GM12878 (cell line): ENCODE data around the gene INAFM1. TPM values are rescaled to one million over a fixed set of nuclear protein-coding genes. Genes with fewer than 3 reads are reported as not detected.
A peak's percentile ranks its signal among the peaks of the same experiment; 100 is the strongest.

Source experiments
- BHLHE40 ChIP-seq, 2 experiments: fragments of 450-650 bp in 1 of 2; IDR thresholded peaks; 2 replicates each; pipeline ENCODE4 v1.6.1; 2011 to 2017; ENCODE audit warnings: low read depth in 2 of 2, borderline replicate concordance in 1 of 2, improper control_type of control experiment in 1 of 2, low read length in 1 of 2, mild to moderate bottlenecking in 1 of 2
- BMI1 ChIP-seq: fragments of 450-650 bp; IDR thresholded peaks from 2 replicates; pipeline ENCODE4 v1.6.1; 2016; ENCODE audit warnings: mild to moderate bottlenecking, moderate library complexity, borderline replicate concordance
- CBX5 ChIP-seq: sonication (generic); IDR thresholded peaks from 2 replicates; pipeline ENCODE4 v1.6.1; 2016; ENCODE audit warnings: low read depth, moderate library complexity, mild to moderate bottlenecking, inconsistent platforms
- EZH2 ChIP-seq: IDR thresholded peaks from 2 replicates; pipeline ENCODE4 v1.6.1; 2012; ENCODE audit warnings: low read depth, mild to moderate bottlenecking, control low read depth, inconsistent platforms, low read length, borderline replicate concordance; ENCODE audit not compliant: control insufficient read depth
- HDAC6 ChIP-seq: fragments of 200-600 bp; sonication (generic); IDR thresholded peaks from one replicate; pipeline ENCODE4 v1.8.0; 2017; ENCODE audit warnings: antibody characterized with exemption; ENCODE audit not compliant: unreplicated experiment
- HDGF ChIP-seq: fragments of 450-650 bp; IDR thresholded peaks from 2 replicates; pipeline ENCODE4 v1.6.1; 2016; ENCODE audit warnings: antibody characterized with exemption
- POLR2AphosphoS2 ChIP-seq: IDR thresholded peaks from 2 replicates; pipeline ENCODE4 v1.6.1; 2011; ENCODE audit warnings: low read depth, mild to moderate bottlenecking, low read length, improper control_type of control experiment, moderate library complexity
- POU2F2 ChIP-seq: IDR thresholded peaks from 3 replicates; pipeline ENCODE4 v1.6.1; 2011; ENCODE audit warnings: low read depth, mild to moderate bottlenecking, low read length, borderline replicate concordance
- SUZ12 ChIP-seq: fragments of 200-600 bp; sonication (generic); IDR thresholded peaks from one replicate; pipeline ENCODE4 v1.6.1; 2018; ENCODE audit warnings: antibody characterized with exemption, mild to moderate bottlenecking; ENCODE audit not compliant: unreplicated experiment
- TCF3 ChIP-seq: IDR thresholded peaks from 2 replicates; pipeline ENCODE4 v1.6.1; 2012; ENCODE audit warnings: low read depth, mild to moderate bottlenecking, low read length, borderline replicate concordance; ENCODE audit not compliant: insufficient read depth
- WRNIP1 ChIP-seq: IDR thresholded peaks from 2 replicates; pipeline ENCODE4 v1.6.1; 2011; ENCODE audit warnings: low read depth, low read length, improper control_type of control experiment, borderline replicate concordance
- polyA plus RNA-seq, 11 experiments: library from polyadenylated mRNA; depleted of rRNA in 4 of 11; unstranded in 6 of 11; stranded (reverse) in 5 of 11; fragments of >200 nt; fragmentation: Nextera tagmentation in 4 of 11; fragmentation: Illumina TruSeq in 1 of 11; extraction: Ambion mirVana in 4 of 11; extraction: Trizol in 1 of 11; gene quantifications; 1 replicate in 1 of 11; 2 replicates in 10 of 11; pipeline versions ENCODE4 v1.2.1 to v1.2.3, GENCODE V29; 2011 to 2016; ENCODE audit warnings: inconsistent platforms in 2 of 11, missing spikeins in 2 of 11, low read depth in 1 of 11
- total RNA-seq, 4 experiments: library from RNA; depleted of rRNA in 3 of 4; stranded (reverse); fragments of >200 nt in 3 of 4; fragmentation: Illumina TruSeq in 1 of 4; extraction: Trizol in 1 of 4; gene quantifications; 2 replicates each; pipeline versions ENCODE4 v1.2.1 to v1.2.3, GENCODE V29; 2013 to 2021
- TF ChIP-seq, protein P1 (sequence below): fragments of 450-650 bp; IDR thresholded peaks from 2 replicates; pipeline ENCODE4 v1.6.1; 2014; ENCODE audit warnings: mild to moderate bottlenecking
- TF ChIP-seq, protein P2 (sequence below): fragments of 450-650 bp; IDR thresholded peaks from 2 replicates; pipeline ENCODE4 v1.6.1; 2016; ENCODE audit warnings: mild to moderate bottlenecking
- TF ChIP-seq, protein P3 (sequence below): fragments of 450-650 bp; IDR thresholded peaks from 2 replicates; pipeline ENCODE4 v1.6.1; 2018; ENCODE audit warnings: mild to moderate bottlenecking, low read depth, moderate library complexity; ENCODE audit not compliant: partially characterized antibody
- TF ChIP-seq, protein P4 (sequence below): IDR thresholded peaks from 2 replicates; pipeline ENCODE4 v1.6.1; 2011; ENCODE audit warnings: borderline replicate concordance, low read depth, mild to moderate bottlenecking, moderate library complexity, low read length; ENCODE audit not compliant: insufficient read depth, poor library complexity, severe bottlenecking
- TF ChIP-seq, protein P5 (sequence below): fragments of 450-650 bp; conservative IDR thresholded peaks from 2 replicates; pipeline ENCODE4 v1.6.1; 2017; ENCODE audit warnings: mild to moderate bottlenecking, moderate library complexity
- TF ChIP-seq, protein P6 (sequence below): IDR thresholded peaks from 2 replicates; pipeline ENCODE4 v1.6.1; 2012; ENCODE audit warnings: low read depth, low read length, improper control_type of control experiment

Gene INAFM1
- total and polyA plus RNA-seq, 10 of the 15 experiments (the other 5 are each of a cell fraction or from before 2014, with no cell fraction given), result 0.57 to 6.8 (median 1.1) TPM; not detected in 1

DNA sequence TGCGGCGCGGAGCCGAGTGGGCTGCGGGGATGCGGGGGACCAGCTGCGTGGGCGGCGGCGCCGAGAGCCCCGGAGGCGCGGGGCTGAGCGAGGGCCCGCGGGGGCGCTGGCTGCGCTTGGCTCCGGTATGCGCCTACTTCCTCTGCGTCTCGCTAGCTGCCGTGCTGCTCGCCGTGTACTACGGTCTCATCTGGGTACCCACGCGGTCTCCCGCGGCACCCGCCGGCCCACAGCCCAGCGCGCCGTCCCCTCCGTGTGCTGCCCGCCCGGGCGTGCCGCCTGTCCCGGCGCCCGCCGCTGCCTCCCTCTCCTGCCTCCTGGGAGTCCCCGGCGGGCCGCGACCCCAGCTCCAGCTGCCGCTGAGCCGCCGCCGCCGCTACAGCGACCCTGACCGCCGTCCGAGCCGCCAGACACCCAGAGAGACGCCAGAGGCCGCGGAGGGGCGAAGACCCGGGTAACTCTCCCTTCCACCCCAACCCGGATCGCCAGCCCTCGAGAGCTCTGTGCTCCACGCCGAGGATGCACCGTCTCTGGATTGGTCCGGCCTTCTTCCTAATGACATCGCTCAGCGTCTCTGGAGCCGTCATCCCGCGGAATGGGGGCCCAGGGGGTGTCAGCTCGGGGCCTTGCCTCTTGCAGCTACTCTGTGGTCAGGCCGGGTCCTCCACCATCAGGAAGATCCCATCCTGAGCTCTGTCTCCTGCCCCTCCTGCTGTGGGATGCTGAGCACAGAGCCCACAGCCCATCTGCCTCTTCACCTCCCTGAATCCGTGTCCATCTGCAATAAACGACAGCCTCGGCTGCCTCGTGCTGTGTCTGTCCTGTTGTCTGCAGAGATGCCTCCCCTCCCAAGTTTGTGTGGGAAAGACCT lies 441 bp downstream of the INAFM1 start (continued):
- TF ChIP-seq, protein P1, sequence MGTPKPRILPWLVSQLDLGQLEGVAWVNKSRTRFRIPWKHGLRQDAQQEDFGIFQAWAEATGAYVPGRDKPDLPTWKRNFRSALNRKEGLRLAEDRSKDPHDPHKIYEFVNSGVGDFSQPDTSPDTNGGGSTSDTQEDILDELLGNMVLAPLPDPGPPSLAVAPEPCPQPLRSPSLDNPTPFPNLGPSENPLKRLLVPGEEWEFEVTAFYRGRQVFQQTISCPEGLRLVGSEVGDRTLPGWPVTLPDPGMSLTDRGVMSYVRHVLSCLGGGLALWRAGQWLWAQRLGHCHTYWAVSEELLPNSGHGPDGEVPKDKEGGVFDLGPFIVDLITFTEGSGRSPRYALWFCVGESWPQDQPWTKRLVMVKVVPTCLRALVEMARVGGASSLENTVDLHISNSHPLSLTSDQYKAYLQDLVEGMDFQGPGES, result no peak
- TF ChIP-seq, protein P2, sequence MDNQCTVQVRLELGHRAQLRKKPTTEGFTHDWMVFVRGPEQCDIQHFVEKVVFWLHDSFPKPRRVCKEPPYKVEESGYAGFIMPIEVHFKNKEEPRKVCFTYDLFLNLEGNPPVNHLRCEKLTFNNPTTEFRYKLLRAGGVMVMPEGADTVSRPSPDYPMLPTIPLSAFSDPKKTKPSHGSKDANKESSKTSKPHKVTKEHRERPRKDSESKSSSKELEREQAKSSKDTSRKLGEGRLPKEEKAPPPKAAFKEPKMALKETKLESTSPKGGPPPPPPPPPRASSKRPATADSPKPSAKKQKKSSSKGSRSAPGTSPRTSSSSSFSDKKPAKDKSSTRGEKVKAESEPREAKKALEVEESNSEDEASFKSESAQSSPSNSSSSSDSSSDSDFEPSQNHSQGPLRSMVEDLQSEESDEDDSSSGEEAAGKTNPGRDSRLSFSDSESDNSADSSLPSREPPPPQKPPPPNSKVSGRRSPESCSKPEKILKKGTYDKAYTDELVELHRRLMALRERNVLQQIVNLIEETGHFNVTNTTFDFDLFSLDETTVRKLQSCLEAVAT, result 0 out of 2 replicates have a peak, but pooled peaks have one; percentile 25
- TF ChIP-seq, protein P3, sequence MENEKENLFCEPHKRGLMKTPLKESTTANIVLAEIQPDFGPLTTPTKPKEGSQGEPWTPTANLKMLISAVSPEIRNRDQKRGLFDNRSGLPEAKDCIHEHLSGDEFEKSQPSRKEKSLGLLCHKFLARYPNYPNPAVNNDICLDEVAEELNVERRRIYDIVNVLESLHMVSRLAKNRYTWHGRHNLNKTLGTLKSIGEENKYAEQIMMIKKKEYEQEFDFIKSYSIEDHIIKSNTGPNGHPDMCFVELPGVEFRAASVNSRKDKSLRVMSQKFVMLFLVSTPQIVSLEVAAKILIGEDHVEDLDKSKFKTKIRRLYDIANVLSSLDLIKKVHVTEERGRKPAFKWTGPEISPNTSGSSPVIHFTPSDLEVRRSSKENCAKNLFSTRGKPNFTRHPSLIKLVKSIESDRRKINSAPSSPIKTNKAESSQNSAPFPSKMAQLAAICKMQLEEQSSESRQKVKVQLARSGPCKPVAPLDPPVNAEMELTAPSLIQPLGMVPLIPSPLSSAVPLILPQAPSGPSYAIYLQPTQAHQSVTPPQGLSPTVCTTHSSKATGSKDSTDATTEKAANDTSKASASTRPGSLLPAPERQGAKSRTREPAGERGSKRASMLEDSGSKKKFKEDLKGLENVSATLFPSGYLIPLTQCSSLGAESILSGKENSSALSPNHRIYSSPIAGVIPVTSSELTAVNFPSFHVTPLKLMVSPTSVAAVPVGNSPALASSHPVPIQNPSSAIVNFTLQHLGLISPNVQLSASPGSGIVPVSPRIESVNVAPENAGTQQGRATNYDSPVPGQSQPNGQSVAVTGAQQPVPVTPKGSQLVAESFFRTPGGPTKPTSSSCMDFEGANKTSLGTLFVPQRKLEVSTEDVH, result no peak
- TF ChIP-seq BMI1 (no peak), EZH2 (no peak), WRNIP1 (no peak), POLR2AphosphoS2 (no peak), HDAC6 (no peak), HDGF (no peak), SUZ12 (no peak), BHLHE40 (IDR thresholded peaks at IDR 0.05; ENCODE audit: borderline replicate concordance in 1 of 2, low read depth in 2 of 2, low read length in 1 of 2) (peak in 1 of 2 experiments; percentile 55; a peak in 2 of 4 replicates), CBX5 (no peak), POU2F2 (no peak), TCF3 (no peak)
- TF ChIP-seq, protein P4, sequence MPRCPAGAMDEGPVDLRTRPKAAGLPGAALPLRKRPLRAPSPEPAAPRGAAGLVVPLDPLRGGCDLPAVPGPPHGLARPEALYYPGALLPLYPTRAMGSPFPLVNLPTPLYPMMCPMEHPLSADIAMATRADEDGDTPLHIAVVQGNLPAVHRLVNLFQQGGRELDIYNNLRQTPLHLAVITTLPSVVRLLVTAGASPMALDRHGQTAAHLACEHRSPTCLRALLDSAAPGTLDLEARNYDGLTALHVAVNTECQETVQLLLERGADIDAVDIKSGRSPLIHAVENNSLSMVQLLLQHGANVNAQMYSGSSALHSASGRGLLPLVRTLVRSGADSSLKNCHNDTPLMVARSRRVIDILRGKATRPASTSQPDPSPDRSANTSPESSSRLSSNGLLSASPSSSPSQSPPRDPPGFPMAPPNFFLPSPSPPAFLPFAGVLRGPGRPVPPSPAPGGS, result no peak
- TF ChIP-seq, protein P5, sequence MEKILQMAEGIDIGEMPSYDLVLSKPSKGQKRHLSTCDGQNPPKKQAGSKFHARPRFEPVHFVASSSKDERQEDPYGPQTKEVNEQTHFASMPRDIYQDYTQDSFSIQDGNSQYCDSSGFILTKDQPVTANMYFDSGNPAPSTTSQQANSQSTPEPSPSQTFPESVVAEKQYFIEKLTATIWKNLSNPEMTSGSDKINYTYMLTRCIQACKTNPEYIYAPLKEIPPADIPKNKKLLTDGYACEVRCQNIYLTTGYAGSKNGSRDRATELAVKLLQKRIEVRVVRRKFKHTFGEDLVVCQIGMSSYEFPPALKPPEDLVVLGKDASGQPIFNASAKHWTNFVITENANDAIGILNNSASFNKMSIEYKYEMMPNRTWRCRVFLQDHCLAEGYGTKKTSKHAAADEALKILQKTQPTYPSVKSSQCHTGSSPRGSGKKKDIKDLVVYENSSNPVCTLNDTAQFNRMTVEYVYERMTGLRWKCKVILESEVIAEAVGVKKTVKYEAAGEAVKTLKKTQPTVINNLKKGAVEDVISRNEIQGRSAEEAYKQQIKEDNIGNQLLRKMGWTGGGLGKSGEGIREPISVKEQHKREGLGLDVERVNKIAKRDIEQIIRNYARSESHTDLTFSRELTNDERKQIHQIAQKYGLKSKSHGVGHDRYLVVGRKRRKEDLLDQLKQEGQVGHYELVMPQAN, result peak; percentile 75
- TF ChIP-seq, protein P6, sequence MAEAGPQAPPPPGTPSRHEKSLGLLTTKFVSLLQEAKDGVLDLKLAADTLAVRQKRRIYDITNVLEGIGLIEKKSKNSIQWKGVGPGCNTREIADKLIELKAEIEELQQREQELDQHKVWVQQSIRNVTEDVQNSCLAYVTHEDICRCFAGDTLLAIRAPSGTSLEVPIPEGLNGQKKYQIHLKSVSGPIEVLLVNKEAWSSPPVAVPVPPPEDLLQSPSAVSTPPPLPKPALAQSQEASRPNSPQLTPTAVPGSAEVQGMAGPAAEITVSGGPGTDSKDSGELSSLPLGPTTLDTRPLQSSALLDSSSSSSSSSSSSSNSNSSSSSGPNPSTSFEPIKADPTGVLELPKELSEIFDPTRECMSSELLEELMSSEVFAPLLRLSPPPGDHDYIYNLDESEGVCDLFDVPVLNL, result no peak
